HS-27A (cell line): ENCODE measurements around the gene FLNB.

Experiments used
- DNase-seq: peaks from one replicate; pipeline ENCODE4 v3.0.0-alpha.2; 2012; ENCODE audit warnings: low read depth, missing footprints

The FLNB gene

GRCh38 chr3:58164199-58164879, 156.1 kb downstream of the FLNB start:
- DNase-seq: no peak

DNA sequence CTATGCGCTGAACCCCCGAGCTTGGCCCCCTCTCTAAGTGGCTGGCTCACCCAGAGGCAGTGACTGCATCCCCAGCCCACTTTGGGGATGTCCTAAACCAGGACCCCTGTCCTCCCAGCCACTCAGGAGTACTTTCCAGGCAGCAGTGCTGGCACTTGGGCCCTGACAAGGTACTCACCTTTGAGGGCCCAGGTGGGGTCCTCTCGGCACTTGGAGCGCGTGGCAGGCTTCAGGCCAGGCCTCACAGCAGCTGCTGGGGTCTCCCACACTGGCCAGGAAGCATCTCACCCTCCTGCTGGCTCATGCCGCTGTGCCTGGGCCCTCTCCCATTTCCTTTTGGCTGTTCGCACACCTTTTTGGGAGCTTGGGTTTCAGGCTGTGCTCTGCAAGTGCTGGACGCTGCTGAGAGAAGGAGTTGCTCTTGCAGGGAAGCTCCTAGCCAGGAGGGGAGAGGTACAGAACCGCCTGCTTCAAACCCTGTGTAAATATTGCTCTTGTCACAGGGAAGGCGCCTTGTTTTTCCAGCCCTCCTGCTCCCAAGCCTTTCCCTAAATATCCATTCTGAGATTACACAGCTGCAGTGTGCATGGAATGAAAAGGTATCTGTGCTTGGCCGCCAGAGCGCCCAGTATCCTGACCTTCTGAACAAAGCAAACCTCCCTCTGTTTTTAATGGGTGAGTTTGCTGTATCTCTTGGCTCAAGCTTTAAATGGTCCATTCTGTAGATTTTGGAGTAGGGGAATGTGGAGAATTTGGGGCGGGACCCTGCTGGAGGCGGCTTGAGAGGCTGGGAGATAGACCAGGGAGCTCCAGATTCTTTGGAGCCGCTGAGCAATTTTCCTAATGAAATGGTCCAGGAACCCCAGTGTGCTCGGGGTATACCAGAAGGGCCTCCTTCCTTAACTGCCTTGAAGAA, 156.9 kb downstream of the FLNB start:
- DNase-seq: no peak

GRCh38 chr3:58167431-58168351, 159.5 kb downstream of the FLNB start:
- DNase-seq: no peak

DNA sequence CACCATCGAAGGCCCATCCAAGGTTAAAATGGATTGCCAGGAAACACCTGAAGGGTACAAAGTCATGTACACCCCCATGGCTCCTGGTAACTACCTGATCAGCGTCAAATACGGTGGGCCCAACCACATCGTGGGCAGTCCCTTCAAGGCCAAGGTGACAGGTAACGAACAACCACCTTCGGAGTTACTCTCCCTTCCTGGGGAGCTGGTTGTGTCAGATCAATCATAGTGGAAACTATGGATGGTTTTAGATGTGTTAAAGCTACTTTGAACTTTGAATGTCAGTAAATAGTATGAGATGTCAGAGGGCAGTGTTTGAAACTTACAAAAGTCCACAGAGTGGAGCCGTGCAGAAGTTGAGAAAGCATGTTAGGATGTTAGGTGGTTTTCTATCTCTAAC, 160.3 kb downstream of the FLNB start:
- DNase-seq: no peak

DNA sequence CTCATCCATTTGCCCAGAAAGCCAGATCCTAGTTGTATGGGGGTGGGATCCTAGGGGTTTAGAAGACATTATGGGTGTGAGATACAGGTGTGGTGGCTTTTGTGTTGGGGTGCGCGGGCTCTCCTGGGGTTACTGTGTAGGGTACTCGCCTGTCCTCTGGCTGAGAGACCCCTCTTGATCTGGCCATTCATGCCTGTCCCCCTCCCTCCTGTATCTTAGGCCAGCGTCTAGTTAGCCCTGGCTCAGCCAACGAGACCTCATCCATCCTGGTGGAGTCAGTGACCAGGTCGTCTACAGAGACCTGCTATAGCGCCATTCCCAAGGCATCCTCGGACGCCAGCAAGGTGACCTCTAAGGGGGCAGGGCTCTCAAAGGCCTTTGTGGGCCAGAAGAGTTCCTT, 161.1 kb downstream of the FLNB start:
- DNase-seq: no peak

DNA sequence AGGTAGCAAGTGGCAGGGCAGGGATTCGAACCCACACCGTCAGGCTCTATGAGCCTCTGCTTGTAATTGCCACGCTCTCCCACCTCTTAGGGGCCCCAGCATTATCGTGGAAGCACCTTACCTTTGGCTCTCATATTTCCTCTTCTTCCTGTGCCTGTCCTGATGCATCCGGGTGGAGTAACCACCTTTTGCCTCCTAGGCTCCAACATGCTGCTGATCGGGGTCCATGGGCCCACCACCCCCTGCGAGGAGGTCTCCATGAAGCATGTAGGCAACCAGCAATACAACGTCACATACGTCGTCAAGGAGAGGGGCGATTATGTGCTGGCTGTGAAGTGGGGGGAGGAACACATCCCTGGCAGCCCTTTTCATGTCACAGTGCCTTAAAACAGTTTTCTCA, 162.2 kb downstream of the FLNB start:
- DNase-seq: no peak

- DNase-seq: no peak
These were observed 162.9 kb downstream of the FLNB start for GRCh38 chr3:58171126-58171525.

GRCh38 chr3:58173029-58173668, 164.9 kb downstream of the FLNB start:
- no peak for DNase-seq

- no peak for DNase-seq
These were observed 165.6 kb downstream of the FLNB start for GRCh38 chr3:58173669-58174398.

DNA sequence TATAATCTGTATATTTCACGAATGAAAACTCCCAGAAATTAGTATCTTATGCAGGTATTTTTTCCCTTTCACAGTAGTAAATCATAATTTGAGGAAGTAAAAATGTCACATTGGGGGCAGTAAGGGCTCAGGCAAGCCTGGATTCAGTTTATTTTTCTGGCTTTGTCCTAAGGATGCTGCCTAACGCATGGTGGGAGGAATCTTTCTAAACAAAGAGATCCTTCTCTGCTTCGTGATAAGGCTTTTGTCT, 166.9 kb downstream of the FLNB start:
- no peak for DNase-seq

GRCh38 chr3:58175437-58176184, 167.4 kb downstream of the FLNB start:
- DNase-seq: no peak

GRCh38 chr3:58176185-58176530, 167.9 kb downstream of the FLNB start:
- no peak for DNase-seq

- DNase-seq: no peak
These were observed 168.7 kb downstream of the FLNB start for GRCh38 chr3:58176827-58177489.

GRCh38 chr3:58177747-58178527, 169.7 kb downstream of the FLNB start:
- DNase-seq: no peak

DNA sequence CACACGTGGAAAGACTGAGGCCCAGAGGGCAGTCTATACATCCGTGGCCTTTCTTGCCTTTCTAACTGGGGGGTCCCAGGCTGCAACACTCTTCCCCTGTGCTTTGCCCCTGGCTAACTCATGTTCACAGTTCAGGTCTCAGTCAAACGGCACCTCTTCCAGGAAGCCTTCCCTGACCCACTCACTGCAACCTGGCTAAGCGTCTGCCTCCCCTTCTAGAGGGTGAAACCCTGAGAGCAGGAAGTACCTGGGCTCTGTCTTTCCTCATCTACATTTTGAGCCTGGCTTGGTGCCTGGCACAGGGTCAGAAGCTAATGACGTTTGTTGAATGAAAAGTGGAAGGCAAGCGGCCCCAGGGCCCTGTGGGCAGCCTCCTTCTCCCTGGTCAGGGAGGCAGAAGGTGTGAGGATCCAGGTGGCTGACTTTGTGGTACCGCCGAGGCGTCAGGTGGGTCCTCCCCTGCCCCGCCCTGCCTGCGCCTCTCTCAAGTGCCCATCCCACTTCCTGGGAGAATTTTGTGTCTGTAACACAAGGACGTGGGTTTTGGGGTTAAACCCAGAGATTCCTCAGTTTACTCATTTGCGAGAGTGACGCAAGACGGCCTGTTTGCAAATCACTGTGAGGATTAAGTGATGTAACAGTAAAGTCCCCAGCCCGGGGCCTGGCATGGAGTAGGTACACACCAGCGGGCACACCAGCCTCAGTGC, 170.5 kb downstream of the FLNB start:
- DNase-seq: no peak

GRCh38 chr3:58179235-58180098, 171.2 kb downstream of the FLNB start:
- no peak for DNase-seq

GRCh38 chr3:58180099-58180880, 172.1 kb downstream of the FLNB start:
- no peak for DNase-seq
